Measurements from ENCODE around the gene DPYSL3. TPM values are rescaled to one million over a fixed set of nuclear protein-coding genes. Genes with fewer than 3 reads are reported as not detected.
"Not testable (repeated sequence)": the region's sequence is repeated elsewhere in the genome, so short reads cannot be mapped to it uniquely, and the experiment has no call there.

DPYSL3 gene
- total RNA-seq, 1 donor from 2014 or later: 1.6 TPM

DNA sequence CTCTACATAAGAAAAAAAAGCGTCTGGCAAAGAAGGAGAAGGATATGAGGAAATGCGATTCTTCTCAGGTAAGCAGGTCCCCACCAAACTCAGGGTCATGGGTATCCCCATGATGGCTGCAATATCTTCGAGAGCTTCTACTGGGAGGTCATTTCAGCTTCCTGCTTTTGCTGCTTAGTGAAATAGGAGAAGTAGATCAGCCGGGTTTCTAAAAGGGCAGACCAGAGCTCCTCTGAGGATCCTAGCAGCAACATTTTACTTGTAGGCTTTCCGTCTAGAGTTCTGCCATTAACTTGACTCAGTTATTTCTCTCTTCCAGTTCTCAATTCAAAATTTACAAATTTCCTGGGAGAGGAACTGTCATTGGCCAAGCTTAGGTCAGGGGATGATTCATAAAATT, 134.7 kb downstream of the DPYSL3 start:
- ATAC-seq (no peak), DNase-seq (ENCODE audit: low spot score) (no peak)

DNA sequence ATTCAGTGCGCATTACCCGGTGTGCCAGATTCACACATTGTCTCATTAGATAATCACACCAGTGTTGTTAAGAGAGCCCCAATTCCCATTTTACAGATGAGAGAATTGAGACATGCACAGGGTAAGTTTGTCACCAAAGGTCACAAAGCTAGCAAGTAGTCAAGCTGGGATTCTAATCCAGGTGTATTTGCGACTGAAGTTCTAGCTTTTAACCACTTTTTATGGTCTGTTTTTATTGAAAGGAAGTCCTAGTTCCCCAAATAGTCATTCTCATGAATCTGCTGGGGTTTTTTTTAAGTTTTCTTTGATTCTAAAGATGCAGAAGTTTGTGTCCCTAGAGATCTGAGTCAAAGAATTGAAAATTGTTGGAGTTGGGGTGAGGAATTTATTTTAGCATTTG, 136.5 kb downstream of the DPYSL3 start:
- DNase-seq (ENCODE audit: low spot score): no peak

DNA sequence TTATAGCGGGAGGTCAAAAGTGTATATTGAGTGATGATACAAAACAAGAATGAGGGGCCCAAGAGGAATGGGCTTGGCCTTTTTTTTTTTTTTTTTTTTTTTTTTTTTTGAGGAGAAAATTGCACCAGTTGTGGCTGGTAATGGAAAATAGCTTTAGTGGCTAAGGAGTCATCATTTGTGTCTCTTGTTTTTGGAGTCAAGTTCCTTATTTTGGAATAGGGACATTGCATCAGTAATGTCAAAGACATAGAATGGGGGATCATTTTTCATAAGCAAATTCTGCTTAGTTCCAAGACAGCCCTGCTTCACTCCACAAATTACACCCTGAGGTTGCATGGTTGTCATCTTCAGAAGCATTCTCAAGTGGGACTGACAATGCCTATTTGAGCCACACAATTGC, 137.7 kb downstream of the DPYSL3 start:
- ATAC-seq: no peak
- DNase-seq (ENCODE audit: low spot score): no peak

More for the DNA sequence above, 136.5 kb downstream of the DPYSL3 start:
- no peak for ATAC-seq

DNA sequence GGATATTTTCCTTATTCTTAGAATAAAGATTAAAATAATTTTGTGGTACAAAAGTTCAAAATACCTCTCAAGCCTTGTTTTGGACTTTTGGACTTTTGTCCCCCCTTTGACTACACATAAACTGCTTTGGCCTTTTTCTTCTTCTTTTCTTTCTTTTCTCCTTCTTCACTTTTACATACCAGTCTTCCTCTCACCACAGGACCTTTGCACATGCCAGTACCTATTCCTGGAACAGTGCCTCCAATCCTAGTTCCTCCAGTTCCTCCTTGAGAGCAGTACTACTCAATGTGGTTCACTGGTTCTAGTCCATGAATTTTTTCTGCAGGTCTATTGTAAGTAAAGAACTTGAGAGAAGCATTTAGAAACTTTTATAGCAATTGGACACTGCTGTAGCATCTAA, 138.6 kb downstream of the DPYSL3 start:
- ATAC-seq: no peak
- DNase-seq (ENCODE audit: low spot score): no peak

DNA sequence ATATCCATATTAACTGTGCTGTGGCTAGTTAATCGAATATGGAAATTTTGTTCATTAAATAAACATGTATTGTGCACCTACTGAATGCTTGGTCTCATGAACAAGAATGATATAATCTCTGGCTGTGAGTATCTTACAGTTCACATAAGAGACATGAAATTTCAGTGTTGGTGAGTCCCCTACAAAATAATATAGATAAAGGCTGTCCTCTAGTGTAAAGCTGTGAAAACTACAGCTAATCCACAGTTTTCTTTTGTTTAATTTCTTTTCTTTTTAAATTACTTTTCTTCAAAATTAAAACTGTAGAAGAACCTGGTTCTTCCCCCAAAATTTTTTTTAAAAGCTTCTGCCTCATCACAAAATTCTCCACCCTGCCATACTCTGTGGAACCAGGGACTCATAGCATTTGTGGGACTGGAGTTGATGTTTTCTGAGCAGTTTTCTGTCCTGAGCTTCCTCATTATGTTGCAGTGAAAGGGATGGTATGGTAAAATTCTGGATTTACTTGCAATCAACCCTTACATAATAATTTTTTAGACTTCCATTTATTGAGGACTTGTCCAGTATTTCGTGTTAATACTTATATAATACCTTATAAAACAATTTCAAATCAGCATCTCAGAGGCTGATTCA, 140.0 kb downstream of the DPYSL3 start:
- no peak for ATAC-seq
- DNase-seq (ENCODE audit: low spot score): no peak

DNA sequence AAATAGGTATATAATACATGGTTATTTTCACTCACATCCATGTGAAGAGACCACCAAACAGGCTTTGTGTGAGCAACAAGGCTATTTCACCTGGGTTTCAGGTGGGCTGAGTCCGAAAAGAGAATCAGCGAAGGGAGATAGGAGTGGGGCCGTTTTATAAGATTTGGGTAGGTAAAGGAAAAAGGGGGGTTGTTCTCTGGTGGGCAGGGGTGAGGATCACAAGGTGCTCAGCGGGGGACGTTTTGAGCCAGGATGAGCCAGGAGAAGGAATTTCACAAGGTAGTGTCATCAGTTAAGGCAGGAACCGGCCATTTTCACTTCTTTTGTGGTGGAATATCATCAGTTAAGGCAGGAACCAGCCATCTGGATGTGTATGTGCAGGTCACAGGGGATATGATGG, 142.5 kb downstream of the DPYSL3 start:
- ATAC-seq; DNase-seq (ENCODE audit: low spot score): not testable (repeated sequence)

DNA sequence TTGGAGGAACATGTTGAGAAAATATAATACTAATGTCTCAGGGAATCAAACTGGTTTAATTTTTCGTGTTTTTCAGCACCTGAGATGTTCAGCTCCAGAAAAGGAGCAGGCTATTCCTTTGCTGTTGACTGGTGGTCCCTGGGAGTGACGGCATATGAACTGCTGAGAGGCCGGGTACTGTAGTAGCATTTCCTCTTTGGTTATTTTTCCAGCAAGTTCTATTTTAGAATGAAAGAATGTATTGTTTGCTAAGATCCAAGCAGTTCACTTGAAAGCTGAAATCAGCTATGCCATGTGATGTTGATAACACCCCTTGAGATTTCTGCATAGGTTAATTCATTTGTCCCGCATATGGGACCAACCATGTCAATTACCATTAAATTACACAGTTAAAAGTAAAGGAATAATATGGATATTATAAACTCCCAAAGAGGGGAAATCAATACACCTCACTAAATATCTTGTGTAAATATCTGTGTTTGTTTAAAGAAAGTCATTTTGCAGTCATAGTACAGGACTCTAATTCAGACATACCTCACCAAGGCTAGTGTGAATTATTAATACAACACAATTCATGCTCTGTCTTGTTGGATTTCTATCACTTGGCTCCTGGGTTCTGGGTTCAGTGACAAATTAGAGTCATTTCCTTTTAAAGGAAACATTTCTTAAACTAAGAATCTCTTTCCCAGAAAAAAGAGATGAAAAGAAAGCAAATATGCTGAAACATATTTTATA, 148.3 kb downstream of the DPYSL3 start:
- DNase-seq (ENCODE audit: low spot score) (no peak), ATAC-seq (no peak)

DNA sequence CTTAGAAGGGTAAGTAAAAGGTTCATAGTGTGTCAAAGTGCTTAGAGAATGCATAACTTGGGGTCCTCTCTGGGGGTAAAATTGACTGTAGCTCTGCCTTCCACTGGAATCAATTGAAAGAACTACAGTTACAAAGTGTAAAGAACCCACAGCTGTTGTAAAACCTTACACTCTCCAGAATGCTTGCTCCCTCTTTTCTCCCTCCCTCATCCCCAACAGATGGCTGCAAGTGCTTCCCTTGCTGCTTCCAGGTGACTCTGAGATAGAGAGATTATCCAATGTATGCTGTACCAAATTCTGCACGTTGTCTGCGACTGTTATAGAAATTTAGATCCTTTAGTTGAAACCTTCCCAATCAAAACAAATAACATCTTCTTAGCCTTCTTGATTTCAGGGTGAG, 149.1 kb downstream of the DPYSL3 start:
- no peak for ATAC-seq
- DNase-seq (ENCODE audit: low spot score): no peak

DNA sequence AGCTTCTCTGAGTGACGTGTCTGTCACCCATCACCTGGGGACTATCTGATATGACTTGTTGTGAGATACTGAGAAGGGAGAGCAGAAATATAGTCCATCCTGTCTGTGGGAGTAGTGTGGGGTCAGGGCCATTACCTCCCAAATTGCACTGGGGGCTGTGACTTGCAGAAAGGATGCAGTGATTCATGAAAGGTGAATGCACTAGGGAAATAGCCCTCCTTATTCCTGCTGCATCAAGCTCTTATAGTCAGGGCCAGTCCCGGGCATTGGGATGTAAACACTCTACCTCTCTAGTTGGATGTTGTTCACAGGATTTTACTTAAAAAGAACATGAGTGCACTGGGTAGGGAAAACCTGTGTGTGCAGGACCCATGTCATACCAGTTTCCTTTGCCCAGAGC, 150.3 kb downstream of the DPYSL3 start:
- ATAC-seq (no peak), DNase-seq (ENCODE audit: low spot score) (no peak)

DNA sequence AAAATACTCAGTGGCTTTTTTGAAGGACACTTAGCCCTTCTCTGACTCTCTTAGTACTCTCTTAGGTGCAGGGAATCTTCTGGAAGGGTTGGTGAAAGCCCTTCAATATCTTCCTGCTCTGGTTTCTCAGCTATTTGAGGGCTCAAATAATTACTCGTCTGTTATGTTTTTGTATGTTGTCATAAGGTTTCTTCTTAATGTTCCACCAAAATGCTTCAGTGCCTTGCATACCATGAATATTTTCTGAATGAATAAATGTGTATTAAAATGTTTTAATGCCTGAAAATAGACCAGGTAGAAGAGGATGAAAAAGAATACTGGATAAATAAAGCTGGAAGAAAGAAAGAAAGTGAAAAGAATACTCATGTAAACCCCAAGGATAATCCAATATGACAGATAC, 150.8 kb downstream of the DPYSL3 start:
- ATAC-seq (no peak), DNase-seq (ENCODE audit: low spot score) (no peak)

DNA sequence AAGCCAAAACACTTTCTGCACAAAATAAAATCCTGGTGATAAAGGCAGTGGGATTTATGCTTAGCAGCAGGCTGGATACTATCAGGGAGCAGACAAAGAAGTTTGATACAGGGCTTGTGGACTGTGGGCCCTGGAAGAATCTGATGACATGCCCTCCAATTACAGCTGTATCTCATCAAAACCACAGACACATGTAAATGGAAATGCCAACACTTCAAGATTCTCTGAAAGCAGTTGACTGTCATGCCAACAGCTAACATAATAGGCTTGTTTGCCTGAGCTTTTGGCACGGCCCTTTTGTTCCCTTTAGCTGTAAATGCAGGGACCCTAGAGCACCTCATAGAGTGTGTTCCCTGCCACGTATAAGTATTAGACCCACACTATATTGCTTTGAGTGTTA, 160.6 kb downstream of the DPYSL3 start:
- DNase-seq (ENCODE audit: low spot score): no peak
- no peak for ATAC-seq

DNA sequence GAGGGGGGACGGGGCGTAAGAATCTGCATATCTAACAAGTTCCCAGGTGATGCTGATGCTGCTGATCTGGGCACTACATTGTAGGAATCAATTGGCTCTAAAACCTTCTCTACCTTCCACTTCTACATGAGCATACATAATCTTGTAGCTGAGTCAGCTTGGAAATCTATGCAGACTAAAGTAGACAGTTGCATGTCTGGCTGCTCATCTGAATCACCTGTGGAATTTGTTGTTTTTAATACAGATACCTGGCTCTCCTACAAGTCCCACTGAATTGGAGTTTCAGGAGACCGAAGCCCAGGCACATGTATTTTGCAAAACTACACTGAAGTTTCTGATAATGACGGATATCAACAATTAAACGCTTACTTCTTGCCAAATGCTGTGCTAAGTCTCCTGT, 161.4 kb downstream of the DPYSL3 start:
- DNase-seq (ENCODE audit: low spot score): no peak
- no peak for ATAC-seq

DNA sequence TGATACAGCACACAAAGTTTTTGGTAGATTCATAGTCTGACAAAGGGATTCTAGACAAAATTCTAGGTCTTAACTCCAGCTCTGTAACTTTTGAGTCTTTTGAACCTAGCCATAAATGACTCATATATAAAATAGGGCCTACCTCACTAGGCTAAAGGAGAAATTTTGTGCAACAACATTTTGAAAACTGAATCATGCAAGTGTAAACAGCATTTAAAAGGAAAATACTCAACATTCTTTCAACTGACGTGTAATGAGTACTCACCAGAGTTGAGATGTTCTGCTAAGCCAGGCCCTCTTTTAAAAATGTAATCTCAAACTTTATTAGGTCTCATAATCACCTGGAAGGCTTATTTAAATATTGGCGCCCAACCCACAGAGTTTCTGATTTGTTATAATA, 161.8 kb downstream of the DPYSL3 start:
- DNase-seq (ENCODE audit: low spot score): no peak
- ATAC-seq: no peak

DNA sequence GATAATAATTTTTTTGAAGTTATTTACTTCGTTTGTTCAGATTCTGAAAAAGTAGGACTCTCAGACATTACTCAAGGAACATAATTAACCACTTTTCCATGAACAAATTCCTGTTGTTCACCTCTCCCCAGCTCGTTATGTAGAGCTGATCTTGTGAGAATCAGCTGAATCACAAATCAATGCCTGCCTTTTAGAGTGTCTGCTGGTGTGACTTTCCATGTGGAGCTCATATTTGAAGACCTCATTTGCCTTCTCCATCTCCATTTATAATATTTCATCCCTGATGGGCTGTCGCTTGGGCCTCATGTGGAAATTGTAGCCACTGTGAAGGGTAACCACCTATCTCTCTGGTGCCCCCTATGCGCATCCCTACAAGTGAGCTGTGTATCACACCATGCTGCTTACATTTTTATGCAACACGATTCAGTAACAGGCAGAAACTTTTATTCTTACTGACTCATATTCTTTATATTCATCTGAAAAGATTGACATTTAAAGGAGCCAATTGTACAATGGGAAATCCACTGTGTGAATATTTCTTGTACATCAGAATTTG, 163.8 kb downstream of the DPYSL3 start:
- DNase-seq (ENCODE audit: low spot score): no peak
- no peak for ATAC-seq

DNA sequence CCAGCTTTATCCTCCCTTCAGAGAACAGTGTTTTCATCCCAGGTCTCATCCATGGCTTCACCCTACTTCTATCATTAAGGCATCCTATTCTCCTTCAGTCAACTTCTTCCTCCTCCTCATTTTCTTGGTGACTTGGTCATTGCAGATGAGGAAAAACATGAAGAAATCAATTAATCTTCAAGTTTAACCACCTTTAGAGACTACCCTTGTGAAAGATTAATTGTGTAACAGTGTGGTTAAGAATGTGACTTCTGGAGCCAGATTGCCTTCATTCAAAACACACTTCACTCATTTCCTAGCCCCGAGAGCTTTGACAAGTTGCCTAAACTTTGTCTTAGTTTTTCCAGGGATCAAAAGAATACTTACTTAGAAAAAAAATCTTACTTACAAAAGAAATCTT, 165.0 kb downstream of the DPYSL3 start:
- ATAC-seq: no peak
- DNase-seq (ENCODE audit: low spot score): no peak

DNA sequence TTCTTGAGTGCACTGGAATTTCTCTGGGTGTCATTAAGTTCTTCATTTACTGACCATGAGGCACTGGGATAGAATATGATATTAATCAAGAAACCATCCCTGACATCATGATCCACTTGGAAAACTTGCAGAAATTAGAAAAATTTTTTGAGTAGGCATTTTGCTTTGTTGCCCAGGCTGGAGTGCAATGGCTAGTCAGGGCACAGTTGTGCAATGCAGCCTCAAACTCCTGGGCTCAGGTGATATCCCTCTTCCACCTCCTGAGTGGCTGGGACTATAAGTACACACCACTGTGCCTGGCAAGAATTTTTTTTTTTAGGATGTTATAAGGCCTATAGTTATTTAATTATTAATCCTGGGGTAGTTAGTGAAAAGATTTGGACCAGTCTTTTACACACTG, 168.5 kb downstream of the DPYSL3 start:
- no peak for ATAC-seq

DNA sequence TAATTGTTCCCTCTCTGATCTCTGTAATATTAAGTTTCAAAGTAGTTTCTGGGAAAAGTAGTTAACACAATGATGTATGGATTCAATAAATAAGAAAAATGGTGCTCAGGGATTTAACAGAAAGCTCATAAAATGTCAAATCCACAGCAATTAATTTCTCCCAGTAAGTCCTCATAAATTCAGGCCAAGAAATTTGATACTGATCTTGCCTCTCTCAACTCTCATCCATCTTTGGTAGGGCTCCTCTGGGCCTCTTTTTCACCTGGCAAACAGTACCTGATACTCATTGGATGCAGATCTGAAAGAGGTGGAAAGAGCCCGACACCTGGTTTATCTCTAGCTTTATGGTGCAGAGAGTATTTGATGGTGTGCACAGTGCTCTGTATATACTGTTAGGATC, 168.9 kb downstream of the DPYSL3 start:
- DNase-seq (ENCODE audit: low spot score) (no peak), ATAC-seq (no peak)

More for the DNA sequence above, 168.5 kb downstream of the DPYSL3 start:
- DNase-seq (ENCODE audit: low spot score): no peak
